Osteoblast (primary cell): ENCODE measurements around the gene FALEC. TPM values are rescaled to one million over a fixed set of nuclear protein-coding genes. Genes with fewer than 3 reads are reported as not detected.
A peak's percentile ranks its signal among the peaks of the same experiment; 100 is the strongest.

Experiments
- DNase-seq: peaks from one replicate; pipeline ENCODE4 v3.0.0; 2011; ENCODE audit warnings: low spot score, mixed read lengths; ENCODE audit not compliant: insufficient read length; ENCODE audit errors: missing footprints
- H2AFZ ChIP-seq: 2 replicates; pipeline ENCODE4 v1.6.0; 2011; ENCODE audit warnings: mild to moderate bottlenecking, low read length
- H3K27ac ChIP-seq: 2 replicates; pipeline ENCODE4 v1.5.1; 2011; ENCODE audit warnings: mild to moderate bottlenecking, low read depth, low read length, moderate library complexity
- H3K27me3 ChIP-seq: 2 replicates; pipeline ENCODE4 v1.6.0; 2012; ENCODE audit warnings: mild to moderate bottlenecking, control low read depth, inconsistent platforms, low read length, moderate library complexity; ENCODE audit not compliant: insufficient read depth
- H3K36me3 ChIP-seq: 2 replicates; pipeline ENCODE4 v1.5.1; 2011; ENCODE audit warnings: mild to moderate bottlenecking, low read length, control low read depth, moderate library complexity; ENCODE audit not compliant: insufficient read depth
- H3K4me1 ChIP-seq: 2 replicates; pipeline ENCODE4 v1.5.1; 2011; ENCODE audit warnings: mild to moderate bottlenecking, low read length, control low read depth, moderate library complexity; ENCODE audit not compliant: insufficient read depth
- H3K4me2 ChIP-seq: 2 replicates; pipeline ENCODE4 v1.6.0; 2011; ENCODE audit warnings: mild to moderate bottlenecking, low read length; ENCODE audit not compliant: insufficient read depth
- H3K4me3 ChIP-seq: fragments of 200-600 bp; sonication (generic); 3 replicates; pipeline ENCODE4 v1.5.1; 2012; ENCODE audit warnings: mild to moderate bottlenecking, low read length, inconsistent platforms; ENCODE audit not compliant: insufficient read depth
- H3K79me2 ChIP-seq: 2 replicates; pipeline ENCODE4 v1.6.0; 2012; ENCODE audit warnings: mild to moderate bottlenecking, low read length, control low read depth, inconsistent platforms; ENCODE audit not compliant: insufficient read depth
- H3K9me3 ChIP-seq: 2 replicates; pipeline ENCODE4 v1.5.1; 2011; ENCODE audit warnings: low read depth, low read length, control low read depth
- H4K20me1 ChIP-seq: 2 replicates; pipeline ENCODE4 v1.6.0; 2012; ENCODE audit warnings: mild to moderate bottlenecking, low read length, control low read depth; ENCODE audit not compliant: insufficient read depth
- total RNA-seq: library from RNA; depleted of rRNA; stranded (reverse); fragments of >200 nt; gene quantifications from 2 replicates; pipeline ENCODE4 v1.2.3, GENCODE V29; 2012
- TF ChIP-seq, protein P1 (sequence below): IDR thresholded peaks from 2 replicates; pipeline ENCODE4 v1.5.1; 2011; ENCODE audit warnings: mild to moderate bottlenecking, low read depth, low read length, moderate library complexity; ENCODE audit errors: extremely low read depth

The FALEC gene
- total RNA-seq, 1 donor, result 0.36 TPM

DNA sequence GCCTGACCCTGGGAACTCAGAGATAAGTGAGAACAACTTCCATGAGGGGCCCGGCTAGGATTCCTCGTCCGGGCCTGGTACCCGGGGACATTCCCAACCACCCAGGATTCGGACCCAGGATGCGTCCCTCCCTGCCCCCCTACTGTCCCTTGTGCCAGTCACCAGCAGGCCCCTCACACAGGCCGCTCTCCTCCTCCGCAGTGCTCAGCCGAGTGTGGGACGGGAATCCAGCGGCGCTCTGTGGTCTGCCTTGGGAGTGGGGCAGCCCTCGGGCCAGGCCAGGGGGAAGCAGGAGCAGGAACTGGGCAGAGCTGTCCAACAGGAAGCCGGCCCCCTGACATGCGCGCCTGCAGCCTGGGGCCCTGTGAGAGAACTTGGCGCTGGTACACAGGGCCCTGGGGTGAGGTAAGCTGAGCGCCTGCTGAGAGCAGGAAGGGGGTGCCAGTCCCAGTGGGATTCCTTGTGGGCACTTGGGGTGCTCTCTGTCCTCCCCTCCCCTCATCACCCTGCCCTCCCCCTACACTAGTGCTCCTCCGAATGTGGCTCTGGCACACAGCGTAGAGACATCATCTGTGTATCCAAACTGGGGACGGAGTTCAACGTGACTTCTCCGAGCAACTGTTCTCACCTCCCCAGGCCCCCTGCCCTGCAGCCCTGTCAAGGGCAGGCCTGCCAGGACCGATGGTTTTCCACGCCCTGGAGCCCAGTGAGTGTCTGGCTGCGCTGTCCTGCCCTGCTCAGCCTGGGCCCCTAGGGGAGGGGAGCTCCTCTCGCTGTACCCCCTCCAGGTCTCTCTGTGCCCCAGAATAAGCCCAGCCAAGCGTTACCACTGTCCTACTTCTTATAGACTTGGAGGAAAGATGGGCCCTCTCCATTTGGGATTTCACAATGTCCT is 43.5 kb downstream of the FALEC start:
- Histone ChIP-seq H3K27me3 (no peaks in the 10 kb centered on the region), H3K4me3 (peak overlapping the region; percentile 17), H3K9me3 (no peaks in the 10 kb centered on the region), H3K4me2 (no peak overlapping the region), H3K79me2 (peaks cover 16% of the 10 kb centered on the region), H3K36me3 (peaks cover 9% of the 10 kb centered on the region), H3K27ac (peak overlapping the region; percentile 26), H2AFZ (no peak overlapping the region), H3K4me1 (peaks cover 38% of the 10 kb centered on the region), H4K20me1 (peaks cover 6% of the 10 kb centered on the region)
- TF ChIP-seq, protein P1, sequence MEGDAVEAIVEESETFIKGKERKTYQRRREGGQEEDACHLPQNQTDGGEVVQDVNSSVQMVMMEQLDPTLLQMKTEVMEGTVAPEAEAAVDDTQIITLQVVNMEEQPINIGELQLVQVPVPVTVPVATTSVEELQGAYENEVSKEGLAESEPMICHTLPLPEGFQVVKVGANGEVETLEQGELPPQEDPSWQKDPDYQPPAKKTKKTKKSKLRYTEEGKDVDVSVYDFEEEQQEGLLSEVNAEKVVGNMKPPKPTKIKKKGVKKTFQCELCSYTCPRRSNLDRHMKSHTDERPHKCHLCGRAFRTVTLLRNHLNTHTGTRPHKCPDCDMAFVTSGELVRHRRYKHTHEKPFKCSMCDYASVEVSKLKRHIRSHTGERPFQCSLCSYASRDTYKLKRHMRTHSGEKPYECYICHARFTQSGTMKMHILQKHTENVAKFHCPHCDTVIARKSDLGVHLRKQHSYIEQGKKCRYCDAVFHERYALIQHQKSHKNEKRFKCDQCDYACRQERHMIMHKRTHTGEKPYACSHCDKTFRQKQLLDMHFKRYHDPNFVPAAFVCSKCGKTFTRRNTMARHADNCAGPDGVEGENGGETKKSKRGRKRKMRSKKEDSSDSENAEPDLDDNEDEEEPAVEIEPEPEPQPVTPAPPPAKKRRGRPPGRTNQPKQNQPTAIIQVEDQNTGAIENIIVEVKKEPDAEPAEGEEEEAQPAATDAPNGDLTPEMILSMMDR, result no peak
- DNase-seq, result peak; percentile 76

DNA sequence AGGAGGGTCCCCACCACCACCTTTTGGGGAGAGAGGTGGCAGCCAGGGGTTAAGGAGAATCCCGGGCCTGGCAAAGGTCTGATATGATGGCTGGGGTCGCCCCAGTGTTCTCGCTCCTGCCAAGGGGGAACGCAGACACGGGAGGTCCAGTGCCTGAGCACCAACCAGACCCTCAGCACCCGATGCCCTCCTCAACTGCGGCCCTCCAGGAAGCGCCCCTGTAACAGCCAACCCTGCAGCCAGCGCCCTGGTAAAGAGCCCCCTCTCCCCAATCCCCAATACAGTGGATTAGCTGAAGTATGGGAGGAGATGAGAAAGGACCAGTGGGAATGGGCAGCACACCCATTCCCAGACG is 44.1 kb downstream of the FALEC start:
- no peak for DNase-seq
- Histone ChIP-seq H3K79me2 (peaks cover 17% of the 10 kb centered on the region), H3K9me3 (no peaks in the 10 kb centered on the region), H3K4me1 (peaks cover 44% of the 10 kb centered on the region), H3K27ac (peak overlapping the region; percentile 100), H2AFZ (no peak overlapping the region), H3K27me3 (no peaks in the 10 kb centered on the region), H3K36me3 (peaks cover 9% of the 10 kb centered on the region), H3K4me2 (no peak overlapping the region), H4K20me1 (peaks cover 6% of the 10 kb centered on the region), H3K4me3 (no peak overlapping the region)
- TF ChIP-seq, protein P1, result no peak

DNA sequence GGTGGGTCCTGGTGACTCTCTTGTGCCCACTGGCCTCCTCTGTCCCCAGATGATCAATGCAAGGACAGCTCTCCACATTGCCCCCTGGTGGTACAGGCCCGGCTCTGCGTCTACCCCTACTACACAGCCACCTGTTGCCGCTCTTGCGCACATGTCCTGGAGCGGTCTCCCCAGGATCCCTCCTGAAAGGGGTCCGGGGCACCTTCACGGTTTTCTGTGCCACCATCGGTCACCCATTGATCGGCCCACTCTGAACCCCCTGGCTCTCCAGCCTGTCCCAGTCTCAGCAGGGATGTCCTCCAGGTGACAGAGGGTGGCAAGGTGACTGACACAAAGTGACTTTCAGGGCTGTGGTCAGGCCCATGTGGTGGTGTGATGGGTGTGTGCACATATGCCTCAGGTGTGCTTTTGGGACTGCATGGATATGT is 44.5 kb downstream of the FALEC start:
- no peaks in the 10 kb centered on the region for H3K9me3 ChIP-seq
- no peak overlapping the region for H2AFZ ChIP-seq
- H3K4me2 ChIP-seq, result peak overlapping the region; percentile 24
- peak; percentile 96 for DNase-seq
- no peak overlapping the region for H3K4me3 ChIP-seq
- H3K4me1 ChIP-seq, result peaks cover 48% of the 10 kb centered on the region
- H4K20me1 ChIP-seq, result peaks cover 6% of the 10 kb centered on the region
- H3K79me2 ChIP-seq, result peaks cover 21% of the 10 kb centered on the region
- H3K36me3 ChIP-seq, result peaks cover 9% of the 10 kb centered on the region
- H3K27me3 ChIP-seq, result no peaks in the 10 kb centered on the region
- peak overlapping the region; percentile 100 for H3K27ac ChIP-seq
- TF ChIP-seq, protein P1, result peak; percentile 89

DNA sequence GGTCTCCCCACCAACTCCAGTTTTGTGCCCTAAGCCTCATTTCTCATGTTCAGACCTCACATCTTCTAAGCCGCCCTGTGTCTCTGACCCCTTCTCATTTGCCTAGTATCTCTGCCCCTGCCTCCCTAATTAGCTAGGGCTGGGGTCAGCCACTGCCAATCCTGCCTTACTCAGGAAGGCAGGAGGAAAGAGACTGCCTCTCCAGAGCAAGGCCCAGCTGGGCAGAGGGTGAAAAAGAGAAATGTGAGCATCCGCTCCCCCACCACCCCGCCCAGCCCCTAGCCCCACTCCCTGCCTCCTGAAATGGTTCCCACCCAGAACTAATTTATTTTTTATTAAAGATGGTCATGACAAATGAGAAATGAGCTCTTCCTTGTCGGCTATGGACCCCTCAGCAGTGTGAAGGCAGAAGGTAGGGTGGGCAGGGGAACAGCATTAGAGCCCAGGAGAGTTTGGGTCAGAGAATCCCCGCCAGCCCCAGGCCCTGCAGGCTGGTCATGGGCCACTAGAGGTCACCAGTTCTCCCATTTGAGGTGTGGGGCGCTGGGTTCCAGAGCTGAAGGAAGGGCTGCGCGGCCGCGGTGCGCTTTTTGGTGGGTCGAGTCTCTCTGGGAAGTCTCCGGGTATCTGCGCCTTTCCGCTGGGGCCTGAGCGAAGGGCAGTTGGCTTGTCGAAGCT is 45.2 kb downstream of the FALEC start:
- H3K27ac ChIP-seq, result peak overlapping the region; percentile 100
- no peaks in the 10 kb centered on the region for H3K27me3 ChIP-seq
- peak overlapping the region; percentile 85 for H2AFZ ChIP-seq
- H3K4me3 ChIP-seq, result peak overlapping the region; percentile 81
- peaks cover 52% of the 10 kb centered on the region for H3K4me1 ChIP-seq
- H4K20me1 ChIP-seq, result peaks cover 6% of the 10 kb centered on the region
- peaks cover 5% of the 10 kb centered on the region for H3K36me3 ChIP-seq
- TF ChIP-seq, protein P1, result peak; percentile 81
- H3K79me2 ChIP-seq, result peaks cover 21% of the 10 kb centered on the region
- no peaks in the 10 kb centered on the region for H3K9me3 ChIP-seq
- peak; percentile 98 for DNase-seq
- peak overlapping the region; percentile 96 for H3K4me2 ChIP-seq
